ENCODE results near the gene SCUBE1.

SCUBE1 gene

DNA sequence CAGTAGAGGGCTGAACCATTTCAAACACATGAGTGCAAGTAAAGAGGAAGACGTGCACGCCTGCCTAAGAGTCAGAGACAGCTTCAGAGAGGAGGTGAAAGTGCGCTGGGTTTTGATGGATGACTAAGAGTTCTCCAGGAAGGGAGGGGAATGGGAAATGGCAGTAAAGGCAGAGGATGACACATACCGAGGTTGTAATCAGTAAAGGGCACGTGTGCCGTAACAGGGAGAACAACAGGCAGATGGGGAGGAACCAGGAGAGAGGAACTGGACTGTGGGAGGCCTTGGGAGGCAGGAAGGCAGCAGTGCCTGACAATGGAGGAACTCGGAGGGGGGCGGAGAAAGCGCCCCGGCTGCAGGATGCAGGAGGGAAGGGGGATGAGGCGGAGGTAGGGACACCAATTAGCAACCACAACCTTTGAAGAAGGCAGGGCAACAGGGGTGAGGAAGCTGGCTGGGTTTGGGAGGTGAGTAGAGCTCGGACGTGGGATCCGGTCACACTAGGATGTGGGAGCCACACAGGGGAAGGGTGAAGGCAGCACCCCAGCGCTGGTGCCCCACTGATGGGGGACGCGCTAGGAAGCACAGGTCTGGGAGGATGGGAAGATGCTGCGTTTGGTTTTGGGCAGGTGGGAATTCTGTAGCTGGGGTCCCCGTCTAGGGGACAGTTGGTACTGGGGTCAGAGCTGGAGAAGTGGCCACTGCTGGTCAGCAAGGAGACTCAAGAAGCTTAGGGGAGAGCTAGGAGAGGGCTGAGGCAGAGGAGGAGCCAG is 67.4 kb downstream of the SCUBE1 start:
- no peak for FAIRE-seq

DNA sequence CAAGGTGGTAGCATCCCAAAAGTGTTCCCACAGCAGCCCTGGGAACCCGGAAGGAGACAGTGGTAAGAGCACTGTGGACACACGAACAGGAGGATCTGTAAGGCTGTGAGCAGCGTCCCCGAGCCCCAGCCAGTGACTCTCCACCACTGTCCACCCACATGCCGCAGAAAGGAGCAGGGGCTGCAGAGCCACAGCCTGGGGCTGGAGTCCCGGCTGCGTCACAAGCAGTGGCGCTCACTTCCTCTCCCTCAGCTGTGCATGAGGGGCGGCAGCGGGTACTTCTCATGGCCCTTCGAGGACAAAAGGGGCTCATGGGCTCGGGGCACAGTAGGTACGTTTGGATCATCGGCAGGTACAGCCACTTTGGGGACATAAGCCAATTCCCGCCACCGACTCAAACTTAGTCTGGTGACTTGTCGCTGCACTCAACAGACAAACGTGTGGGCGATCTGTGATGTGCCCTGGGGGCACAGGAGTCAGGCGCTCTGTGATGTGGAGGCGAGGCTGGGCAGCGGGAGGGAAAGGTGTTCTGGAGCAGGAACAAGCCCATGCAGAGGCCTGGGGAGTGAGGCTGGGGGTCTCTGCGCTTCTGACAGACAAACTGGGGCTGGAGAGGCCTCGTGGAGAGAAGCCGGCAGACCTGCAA is 68.5 kb downstream of the SCUBE1 start:
- no peak for FAIRE-seq

DNA sequence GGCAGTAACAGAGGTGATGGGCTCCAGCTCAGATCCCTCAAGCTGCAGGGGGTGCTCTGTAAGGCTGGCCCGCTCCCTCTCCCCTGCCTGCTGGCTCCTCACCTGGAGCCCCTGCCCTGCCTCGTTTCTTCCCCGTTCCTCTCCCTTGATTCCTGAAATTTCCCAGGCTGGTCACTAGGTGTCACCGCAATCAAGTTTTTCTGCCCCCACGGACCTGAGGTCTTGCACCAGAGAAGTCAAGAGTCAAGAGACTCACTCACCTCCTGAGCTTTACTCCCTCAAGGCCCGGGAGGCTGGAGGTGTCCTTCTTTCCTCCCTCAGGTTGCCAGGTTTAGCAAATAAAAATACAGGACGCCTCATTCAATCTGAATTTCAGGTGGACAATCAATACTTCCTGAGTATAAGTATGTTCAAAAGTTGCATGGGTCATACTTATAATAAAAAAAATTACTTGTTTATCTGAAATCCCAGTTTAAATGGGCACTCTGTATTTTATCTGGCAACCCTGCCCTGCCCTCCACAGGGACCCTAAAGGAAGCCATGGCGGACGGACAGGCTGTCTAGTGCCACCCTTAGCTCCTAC is 69.2 kb downstream of the SCUBE1 start:
- peak; percentile 64 for FAIRE-seq

DNA sequence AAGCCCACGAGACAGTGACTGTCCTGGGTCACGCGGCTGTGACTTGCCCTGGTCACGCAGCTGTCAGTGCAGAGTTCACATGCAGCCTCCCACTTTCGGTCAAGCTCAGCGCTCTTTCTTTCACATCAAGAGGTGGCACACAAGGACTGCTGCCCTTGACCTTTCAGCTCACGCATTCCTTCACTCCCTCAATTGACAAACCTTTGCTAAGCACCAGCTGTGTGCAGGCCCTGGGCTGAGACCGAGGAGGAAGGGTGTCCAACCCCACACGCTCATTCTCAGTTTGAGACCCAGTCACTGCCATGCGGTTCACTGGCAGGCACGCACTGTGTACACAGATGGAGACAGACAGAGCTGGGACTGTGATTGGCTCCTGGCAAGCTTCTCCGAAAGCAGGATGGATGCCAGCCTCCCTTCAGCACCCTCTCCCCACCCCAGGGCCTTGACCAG is 70.3 kb downstream of the SCUBE1 start:
- no peak for FAIRE-seq

DNA sequence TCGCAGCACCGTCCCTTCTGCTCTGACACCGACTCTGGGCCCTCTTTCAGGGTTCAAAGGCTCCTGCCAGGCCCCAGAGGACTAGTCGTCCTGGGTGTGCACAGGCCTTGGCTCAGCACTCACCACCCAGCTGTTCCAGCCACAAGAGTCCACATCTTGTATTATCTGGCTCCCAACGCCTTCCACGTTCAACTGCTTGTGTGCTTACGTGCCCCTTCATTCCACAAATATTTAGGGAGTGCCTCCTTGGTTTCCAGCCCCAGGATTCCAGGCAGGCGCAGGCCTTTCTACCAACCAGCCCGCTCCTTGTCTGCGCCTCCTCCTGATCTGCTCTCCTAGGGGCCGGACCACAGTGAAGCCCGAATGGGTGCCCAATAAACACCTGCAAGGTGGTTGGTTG is 70.9 kb downstream of the SCUBE1 start:
- no peak for FAIRE-seq

DNA sequence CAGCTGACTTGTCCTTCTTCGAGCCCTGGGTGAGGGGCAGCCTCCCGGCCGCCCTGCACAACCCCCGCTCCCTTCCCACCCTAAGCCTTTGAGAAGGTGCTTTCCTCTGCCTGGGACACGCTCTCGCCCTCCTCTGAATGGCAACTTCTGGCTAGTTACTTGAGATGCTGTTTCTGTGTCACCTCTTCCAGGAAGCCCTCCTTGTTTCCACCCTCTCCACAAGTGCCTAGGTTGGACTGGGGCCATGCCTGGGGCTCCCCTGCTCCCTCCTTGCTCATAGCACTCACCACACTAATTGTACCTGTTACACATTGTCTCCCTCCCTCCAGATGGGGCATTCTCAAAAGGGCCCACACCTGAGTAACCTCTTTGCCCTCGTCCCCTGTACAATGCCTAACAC is 72.2 kb downstream of the SCUBE1 start:
- no peak for FAIRE-seq

DNA sequence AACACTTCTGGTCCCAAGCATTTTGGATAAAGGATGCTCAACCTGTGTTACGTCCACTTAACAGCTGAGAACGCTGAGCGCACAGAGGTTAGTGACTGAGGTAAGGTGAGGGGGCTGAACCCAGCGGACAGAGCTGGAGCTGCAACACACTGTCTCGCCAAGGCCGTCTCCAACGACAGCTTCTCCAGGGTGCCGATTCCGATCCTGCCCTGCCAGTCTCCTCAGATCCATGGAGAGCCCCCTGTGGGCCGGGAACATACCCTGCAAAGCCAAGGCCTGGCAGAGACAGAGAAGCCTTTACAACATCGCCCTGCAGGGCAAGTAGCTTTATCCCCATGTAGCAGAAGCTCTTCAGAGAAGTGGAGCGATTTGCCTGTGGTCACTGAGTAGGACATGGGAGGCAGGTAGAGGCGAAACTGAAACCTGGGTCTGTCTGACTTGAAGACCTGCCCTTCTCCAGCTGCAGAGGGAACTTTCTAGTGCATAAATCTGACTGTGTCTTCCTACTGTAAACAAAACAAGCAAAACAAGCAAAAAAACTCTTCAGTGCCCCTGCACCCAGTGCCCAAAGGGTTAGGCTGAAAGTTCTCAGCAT is 72.8 kb downstream of the SCUBE1 start:
- FAIRE-seq: no peak

DNA sequence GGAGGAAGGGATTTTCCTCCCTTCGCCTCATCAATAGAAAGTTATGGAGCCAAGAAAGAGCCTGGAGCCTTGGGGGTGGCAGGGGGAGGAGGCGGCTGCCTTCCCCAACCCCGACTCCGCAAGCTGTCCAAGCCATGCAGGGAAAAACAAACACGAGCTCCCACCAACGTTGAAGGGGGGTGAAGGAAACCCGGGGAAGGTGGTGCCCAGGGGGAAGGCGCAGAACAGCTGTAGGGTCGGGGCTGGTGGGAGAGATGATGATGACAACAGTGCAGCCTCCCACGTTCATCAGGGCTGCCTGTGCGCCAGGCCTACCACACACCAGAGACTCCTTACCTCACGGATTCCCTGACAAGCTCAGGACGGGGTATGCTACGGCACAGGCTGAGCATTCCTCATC is 73.5 kb downstream of the SCUBE1 start:
- no peak for FAIRE-seq

DNA sequence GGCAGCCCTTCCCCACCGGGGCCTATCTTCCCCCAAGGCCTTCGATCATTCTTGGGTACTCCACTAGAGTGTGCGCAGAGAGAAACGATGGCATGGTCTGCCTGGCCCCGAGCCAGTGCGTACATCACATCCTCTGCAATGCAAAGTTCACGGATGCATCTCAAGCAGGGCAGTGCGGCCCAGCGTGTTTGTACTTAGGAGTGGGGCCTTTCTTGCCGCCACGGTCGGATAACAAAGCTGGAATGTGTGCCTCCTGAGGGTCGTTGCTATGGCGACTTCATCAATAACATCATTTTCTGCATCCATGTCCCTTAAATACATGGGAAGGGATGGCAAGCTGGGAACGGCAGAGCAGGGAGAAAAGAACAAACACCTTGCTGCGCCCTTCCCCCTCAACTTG is 73.9 kb downstream of the SCUBE1 start:
- FAIRE-seq: no peak

DNA sequence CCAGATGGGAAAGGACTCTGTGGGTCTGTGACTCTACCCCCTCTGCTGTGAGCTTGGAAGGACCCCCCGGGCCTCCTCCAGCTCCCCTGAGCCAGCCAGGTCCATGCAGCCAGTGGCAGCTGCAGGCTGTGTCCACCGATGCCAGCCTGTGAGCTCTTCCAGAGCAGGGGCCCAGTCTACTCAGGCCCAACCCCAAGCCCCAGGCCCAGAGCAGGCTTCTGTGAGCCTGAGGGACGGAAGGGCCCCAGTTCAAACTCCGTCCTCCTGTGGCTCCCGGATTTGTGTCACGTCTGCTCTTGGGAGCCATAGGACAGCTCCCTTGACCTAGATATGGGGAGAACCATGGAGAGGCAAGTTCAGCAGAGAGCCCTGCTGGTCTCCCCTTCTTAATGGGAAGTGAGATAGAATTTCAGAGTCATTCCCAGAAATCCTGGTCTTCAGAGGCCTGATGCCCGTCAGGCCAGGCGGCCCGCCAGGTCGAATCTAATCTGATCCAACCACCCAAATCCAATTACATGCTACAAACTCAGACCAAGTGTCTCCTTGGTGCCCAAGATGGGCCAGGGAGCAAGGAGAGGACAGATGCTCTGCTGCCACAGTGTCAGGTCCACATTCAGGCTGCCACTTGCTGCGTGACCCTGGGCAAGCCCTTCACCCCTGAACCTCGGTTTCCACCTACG is 75.1 kb downstream of the SCUBE1 start:
- no peak for FAIRE-seq

DNA sequence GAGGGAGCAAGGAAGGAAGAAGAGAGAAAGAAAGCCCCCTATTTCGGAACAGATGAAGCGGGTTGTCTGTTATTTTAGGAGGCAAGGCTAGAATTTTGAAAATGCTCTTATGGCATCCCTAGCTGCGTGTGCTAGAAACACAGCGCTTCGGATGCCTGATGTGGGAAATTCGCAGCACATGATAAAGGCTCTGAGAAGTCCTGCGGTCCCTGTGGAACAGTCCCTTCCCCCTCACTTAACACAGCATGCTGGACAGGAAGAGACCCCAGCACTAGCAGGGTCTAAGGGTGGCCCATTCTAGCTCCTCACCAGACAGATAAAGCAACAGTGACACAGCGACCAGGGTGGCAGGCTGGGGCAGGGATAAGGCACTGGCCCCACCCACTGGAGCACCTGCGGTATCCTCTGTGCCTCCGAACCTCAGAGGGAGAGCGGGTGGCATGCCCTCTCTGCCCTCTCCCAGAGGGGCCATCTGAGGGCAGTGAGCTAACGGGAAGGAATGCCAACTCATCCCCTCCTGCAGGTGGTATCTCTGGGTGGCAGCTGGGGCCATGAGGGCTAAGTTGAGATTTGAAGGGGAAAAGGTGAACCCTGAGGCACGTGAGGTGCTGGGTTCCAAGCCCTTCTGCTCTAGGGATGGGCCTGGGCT is 75.7 kb downstream of the SCUBE1 start:
- no peak for FAIRE-seq

DNA sequence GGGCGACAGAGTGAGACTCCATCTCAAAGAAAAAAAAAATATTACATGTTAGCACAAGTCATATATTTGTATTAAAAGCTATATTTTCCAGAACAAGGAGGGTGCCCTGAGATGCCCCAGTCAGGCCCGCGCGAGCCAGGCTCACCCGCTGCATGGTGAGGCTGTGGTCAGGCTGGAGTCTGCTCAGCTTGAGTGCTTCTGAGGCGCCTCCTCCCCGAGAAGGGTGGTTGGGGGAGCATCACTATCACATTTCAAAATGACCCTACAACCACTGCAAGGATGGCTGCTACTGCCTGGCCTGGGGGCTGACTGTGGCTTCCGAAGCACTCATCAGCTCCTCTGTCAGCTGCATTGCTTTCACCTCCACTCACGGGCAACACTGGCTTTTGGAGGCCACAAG is 77.1 kb downstream of the SCUBE1 start:
- no peak for FAIRE-seq

DNA sequence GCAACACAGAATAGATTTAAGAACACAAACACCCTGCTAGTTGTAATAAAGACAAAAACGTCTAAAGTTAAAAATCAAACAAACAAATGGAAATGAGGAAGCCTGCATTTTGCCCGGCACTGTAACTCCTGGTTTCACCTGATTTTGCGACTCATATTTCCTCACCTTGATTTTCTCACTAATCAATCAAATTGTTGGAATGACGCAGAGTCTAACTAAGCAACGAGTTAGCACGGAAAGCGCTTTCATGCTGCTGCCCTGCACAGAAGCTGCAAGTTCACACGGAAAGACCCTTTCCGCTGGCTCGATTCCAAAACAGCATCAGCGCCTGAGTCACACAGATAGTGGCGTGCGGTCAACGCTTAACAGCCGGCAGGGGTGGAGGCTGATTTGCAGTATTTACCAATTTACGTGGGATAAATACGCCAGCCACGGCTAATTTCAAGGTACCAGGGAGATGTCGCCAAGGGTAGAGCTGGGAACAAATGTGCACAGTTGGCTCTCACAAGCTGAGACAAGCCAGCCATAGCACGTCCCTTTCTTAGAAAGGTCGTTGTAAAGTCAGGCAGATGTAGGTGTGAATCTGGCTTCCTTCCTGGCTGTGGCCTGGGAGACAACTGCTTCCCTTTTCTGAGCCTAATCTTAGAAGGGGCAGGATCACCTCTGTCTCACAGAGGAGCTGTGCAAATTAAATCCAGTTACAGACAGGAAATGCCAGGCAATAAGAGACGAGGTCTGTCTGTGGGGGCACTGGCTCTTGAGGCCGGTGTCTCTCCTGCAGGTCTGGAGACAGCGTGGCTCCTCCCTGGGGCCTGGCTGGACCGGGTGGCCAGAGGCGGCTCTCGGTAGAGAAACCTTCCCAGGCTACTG is 79.3 kb downstream of the SCUBE1 start:
- FAIRE-seq: no peak

DNA sequence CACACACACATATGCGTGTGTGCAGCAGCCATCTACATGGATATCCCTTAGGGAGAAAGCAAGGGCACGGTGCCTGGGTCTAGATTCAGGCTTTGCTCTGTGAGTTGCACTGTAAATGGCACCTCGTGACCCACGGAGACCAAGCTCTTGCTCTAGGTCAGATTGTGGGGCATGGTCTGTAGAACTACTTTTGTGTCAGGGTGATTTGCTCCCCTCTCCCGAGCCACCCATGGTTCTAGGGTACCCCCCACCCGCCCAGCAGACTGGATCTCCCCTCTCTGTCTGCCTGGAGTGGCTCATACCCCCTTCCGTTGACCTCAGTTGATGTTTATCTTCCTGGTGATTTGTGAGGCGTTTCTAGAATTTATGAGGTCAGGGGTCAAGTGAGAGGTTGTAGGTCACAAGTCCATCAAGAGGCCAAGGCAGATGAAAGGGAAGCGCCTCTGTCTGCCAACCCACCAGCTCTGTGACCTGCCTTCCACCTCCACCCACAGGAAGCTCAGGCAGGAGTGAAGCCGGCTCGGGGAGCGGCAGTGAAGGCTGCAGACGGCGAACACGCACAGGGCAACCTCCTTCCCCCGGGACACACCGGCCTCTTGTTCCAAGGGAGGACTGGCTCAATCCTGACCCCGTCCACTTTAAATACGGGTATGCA is 80.1 kb downstream of the SCUBE1 start:
- no peak for FAIRE-seq

DNA sequence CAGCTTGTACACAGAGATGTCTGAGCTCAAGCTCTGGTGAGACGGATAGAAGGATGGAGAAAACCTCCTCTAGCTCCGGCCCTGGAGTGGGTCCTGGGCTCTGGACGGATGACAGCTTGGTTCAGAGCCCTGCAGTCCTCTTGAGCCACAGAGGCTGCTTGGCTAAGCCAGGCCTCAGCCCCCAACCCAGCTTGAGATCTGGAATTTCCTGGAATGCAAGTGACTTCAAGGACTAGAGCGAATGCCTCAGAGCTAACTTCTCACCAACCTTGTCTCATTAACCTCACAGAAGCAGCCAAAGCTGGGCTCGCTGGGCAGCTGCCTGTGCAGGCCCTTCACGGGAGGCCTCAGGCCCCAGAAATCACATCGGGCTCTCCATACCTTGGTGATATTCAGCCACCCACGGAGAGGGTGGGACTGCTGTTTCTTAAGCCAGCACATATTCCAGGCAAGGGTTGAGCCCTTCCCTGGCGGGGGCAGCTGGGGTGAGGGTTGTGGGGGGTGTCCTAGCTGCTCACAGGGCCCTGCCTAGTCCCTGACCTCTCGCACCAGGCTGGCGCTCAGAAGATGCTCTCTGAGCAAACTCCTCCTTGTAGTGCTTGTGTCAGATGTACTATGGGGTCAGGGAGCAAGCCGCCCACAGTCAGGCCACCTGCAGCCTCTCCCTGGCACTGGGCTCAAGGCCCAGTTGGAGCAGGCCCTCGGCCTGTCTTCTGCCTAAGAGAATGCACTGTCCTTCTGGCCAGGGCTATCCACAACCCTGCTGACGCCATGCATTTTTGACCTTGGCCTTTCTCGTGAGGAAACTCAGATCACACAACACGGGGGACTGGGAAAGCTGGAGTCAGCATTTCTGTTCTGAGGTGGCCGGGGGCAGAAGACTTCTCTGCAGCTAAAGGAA is 82.6 kb downstream of the SCUBE1 start:
- FAIRE-seq: no peak

DNA sequence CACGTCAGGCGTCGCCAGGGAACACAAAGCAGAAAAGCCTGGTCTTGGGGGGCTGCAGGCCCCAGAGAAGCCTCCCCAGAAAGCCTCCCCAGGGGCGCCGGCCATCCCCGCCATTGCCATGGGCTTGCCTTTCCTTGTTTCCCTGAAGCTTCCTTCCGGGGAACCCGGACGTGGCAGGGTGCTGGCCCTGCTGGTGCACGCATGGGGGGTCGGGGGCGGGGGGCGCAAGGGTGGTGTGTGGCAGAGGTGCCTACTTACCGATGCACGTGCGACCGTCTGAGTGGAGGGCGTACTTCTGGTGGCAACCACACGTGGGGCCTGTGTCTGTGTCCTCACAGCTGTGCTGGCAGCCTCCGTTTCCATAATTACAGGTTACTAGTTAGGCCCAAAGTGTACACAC is 85.2 kb downstream of the SCUBE1 start:
- no peak for FAIRE-seq

DNA sequence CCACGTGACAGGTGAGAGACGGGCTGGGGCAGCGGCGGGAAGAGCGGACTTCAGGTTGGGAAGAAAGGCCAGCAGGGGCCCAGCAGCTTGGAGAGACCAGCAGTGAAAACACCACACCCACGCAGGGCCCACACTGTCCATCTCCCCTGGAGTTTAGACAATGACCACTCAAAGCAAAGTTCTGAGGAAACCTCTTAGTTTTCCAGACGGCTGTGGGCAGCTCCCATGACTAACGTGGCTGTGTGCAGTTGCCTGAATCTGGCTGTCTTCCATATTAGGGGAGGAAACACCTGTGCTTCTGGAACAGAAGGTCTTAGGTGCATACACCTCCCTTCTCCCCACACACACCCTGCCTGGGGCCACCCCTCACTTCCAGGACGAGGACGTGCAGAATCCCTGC is 85.6 kb downstream of the SCUBE1 start:
- FAIRE-seq: no peak

DNA sequence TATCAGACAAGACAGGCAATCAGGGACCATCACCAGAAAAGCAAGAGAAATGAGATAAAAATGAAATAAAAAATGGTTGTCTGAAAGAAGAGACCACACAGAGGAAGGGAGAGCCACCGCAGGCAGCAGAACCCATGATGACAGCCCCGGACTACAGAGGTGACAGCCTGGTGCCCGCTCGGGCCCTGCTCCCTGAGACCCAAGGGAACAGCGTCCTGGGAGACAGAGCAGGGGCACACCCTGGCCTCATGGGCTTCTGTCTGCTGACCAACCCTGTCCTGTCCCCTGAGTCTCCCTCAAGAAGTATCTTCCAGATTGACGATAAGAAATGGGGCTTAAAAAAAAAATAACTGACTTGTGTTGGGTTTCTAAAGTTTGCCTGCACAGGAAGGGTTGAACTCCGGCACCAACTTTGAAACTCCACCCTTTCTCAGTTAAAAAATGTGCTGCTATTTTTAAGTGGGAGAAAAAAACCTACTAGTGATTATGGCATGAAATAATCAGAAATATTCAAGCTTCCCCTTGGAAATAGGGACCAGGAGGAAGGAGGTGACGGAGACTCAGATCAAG is 86.1 kb downstream of the SCUBE1 start:
- no peak for FAIRE-seq

DNA sequence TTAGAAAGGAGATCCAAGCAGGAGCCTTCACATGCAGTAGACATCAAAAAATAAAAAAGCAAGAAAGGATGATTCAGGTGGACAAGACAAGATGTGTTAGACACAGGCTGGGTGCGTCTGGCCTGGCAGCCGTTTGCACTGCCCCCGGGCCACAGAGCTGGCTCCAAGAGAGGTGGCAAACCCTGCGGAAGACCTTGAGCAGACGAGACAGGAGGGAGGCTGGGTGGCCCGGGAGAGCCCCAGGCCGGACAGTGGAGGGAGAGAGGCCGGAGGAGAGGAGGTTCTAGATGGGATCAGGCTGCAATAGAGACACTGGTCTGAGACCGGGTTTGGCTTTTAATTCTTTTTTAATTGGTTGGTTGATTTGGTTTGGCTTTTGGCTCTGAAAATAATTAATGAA is 86.6 kb downstream of the SCUBE1 start:
- FAIRE-seq: no peak

DNA sequence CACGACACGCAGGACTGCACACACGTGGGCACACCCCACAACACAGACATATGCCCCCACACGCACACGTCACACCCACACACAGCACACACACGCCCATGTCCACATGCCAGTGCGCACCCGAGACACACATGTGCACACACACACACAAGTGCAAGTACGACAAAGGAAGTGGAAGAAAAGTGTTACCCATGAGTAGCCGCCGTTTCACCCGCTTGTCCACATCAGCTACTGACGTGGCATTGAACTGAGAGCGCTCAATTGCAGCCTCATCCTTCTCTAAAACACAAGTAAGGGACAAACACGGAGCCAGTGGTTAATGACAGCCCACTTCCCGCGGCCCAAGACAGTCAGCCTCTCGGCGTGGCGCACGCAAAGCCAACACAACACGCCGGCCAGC is 87.9 kb downstream of the SCUBE1 start:
- no peak for FAIRE-seq

All from A204.1 (cell line).